Fibroblast of mammary gland (primary cell): ENCODE results near the gene FOXN1.
"Not testable (repeated sequence)": the region's sequence is repeated elsewhere in the genome, so short reads cannot be mapped to it uniquely, and the experiment has no call there.

Experiments
- DNase-seq: peaks from one replicate; pipeline ENCODE4 v3.0.0-alpha.2; 2010; ENCODE audit warnings: low read depth
- H3K4me3 ChIP-seq: 2 replicates; pipeline ENCODE4 v1.5.1; 2011; ENCODE audit warnings: low read depth, mild to moderate bottlenecking, low read length, moderate library complexity; ENCODE audit not compliant: control insufficient read depth
- CTCF ChIP-seq: conservative IDR thresholded peaks from 2 replicates; pipeline ENCODE4 v1.5.1; 2011; ENCODE audit warnings: low read depth, low read length, inconsistent platforms; ENCODE audit not compliant: control insufficient read depth, insufficient read depth

Gene FOXN1

GRCh38 chr17:28505986-28506665 is at the start of gene FOXN1:
Gene FOXN1 (plus strand): TSS chr17:28506348. CDS start chr17:28523970, 17,622 bp downstream.
- H3K4me3 ChIP-seq = no peak within 1 kb of the TSS
- DNase-seq = no peak
- no peak for TF ChIP-seq CTCF

GRCh38 chr17:28457890-28458289 is 48.3 kb upstream of the FOXN1 start:
- TF ChIP-seq CTCF = no peak
- H3K4me3 ChIP-seq = no peak overlapping the region
- no peak for DNase-seq

GRCh38 chr17:28458881-28459280 is 47.3 kb upstream of the FOXN1 start:
- DNase-seq = not testable (repeated sequence)

GRCh38 chr17:28460901-28461300 is 45.2 kb upstream of the FOXN1 start:
- no peak overlapping the region for H3K4me3 ChIP-seq
- no peak for TF ChIP-seq CTCF
- DNase-seq = no peak

More at GRCh38 chr17:28458881-28459280, 47.3 kb upstream of the FOXN1 start:
- H3K4me3 ChIP-seq = not testable (repeated sequence)

GRCh38 chr17:28466001-28466400 is 40.1 kb upstream of the FOXN1 start:
- H3K4me3 ChIP-seq = no peak overlapping the region
- TF ChIP-seq CTCF = no peak
- DNase-seq = no peak

GRCh38 chr17:28466521-28467048 is 39.6 kb upstream of the FOXN1 start:
- DNase-seq = no peak
- no peak overlapping the region for H3K4me3 ChIP-seq
- no peak for TF ChIP-seq CTCF

GRCh38 chr17:28467456-28468025 is 38.6 kb upstream of the FOXN1 start:
- no peak overlapping the region for H3K4me3 ChIP-seq
- no peak for TF ChIP-seq CTCF
- peak; percentile 74 for DNase-seq

GRCh38 chr17:28468033-28468735 is 38.0 kb upstream of the FOXN1 start:
- DNase-seq, H3K4me3 ChIP-seq: not testable (repeated sequence)
